HG03571 (cell line): Measurements from ENCODE around the gene UBE2N.

Experiments used
- ATAC-seq: cut with Tn5 transposase; IDR thresholded peaks from one replicate; pipeline ENCODE4 v1.9.1; 2021; ENCODE audit not compliant: unreplicated experiment

The UBE2N gene, protein sequence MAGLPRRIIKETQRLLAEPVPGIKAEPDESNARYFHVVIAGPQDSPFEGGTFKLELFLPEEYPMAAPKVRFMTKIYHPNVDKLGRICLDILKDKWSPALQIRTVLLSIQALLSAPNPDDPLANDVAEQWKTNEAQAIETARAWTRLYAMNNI

DNA sequence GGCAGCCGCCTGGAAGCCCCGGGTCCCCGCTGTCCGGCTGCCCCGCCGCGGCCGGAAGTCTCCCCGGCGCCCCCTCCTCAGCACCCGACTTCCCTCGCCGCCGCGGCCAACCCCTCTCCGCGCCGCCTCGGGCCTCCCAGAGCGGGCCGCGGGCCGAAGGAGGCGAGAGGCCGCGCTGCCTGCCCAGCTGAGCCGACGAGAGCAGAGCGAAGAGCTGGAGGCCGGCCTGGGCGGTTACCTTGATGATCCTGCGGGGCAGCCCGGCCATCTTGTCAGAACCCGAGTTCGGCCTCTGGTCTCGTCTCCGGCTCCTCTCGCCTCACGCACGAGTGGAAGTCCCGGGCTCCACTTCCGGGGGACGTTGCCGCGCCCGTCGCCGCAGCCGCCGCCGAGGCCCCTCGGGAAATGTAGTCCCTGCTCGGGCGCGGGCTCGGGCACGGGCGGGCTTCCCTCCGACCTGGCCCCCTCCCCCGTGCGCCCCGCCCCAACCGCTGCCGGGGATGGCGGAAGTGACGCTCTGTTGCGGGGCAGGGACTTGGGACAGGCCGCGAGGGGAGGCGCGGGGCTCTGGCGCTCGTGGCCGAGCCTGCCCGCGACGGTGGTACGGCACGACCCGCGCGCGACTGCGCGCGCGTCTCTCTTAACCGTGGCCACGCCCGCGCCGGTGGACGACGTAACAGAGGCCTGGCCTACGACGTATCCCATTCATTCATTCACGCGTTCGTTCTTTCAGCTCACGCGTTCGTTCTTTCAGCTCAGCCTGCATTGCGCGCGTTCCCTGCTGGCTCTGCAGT lies at the start of gene UBE2N:
UBE2N (minus strand) TSS at position 331 of the 794 bp plus-strand sequence; CDS start at position 268, 63 bp downstream.
- peak; percentile 77 for ATAC-seq

GRCh38 chr12:93484315-93484981 lies 42.7 kb upstream of the UBE2N start:
- ATAC-seq = no peak

DNA sequence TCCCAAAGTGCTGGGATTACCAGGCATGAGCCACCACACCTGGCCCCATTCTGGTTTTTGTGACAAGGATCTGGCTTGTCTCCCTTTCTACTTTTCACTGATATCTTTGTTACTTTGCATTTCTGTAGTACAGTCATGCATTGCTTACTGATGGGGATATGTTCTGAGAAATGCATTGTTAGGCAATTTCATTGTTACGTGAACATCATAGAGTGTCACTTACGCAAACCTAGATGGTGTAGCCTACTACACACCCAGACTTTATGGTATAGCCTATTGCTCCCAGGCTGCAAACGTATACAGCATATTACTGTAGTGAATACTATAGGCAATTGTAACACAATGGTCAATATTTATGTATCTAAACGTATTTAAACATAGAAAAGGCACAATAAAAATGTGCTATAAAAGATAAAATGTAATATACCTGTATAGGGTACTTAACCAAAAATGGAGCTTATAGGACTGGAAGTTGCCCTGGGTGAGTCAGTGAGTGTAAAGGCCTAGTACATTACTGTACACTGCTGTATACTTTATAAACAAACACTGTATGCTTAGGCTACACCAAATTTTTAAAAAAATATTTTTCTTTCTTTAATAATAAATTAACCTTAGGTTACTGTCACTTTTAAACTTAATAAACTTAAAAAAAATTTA lies 41.5 kb upstream of the UBE2N start:
- ATAC-seq = no peak

DNA sequence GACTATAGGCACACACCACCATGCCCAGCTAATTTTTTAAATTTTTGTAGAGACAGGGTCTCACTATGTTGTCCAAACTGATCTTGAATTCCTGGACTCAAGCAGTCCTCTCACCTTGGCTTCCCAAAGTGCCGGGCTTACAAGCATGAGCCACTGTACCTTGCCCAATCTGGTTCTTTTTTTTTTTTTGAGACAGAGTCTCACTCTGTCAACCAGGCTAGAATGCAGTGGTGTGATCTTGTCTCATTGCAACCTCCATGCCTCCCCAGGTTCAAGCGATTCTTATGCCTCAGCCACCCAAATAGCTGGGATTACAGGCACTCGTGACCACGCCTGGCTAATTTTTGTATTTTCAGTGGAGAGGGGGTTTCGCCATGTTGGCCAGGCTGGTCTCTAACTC lies 41.0 kb upstream of the UBE2N start:
- no peak for ATAC-seq

GRCh38 chr12:93476555-93476954 lies 34.8 kb upstream of the UBE2N start:
- no peak for ATAC-seq

DNA sequence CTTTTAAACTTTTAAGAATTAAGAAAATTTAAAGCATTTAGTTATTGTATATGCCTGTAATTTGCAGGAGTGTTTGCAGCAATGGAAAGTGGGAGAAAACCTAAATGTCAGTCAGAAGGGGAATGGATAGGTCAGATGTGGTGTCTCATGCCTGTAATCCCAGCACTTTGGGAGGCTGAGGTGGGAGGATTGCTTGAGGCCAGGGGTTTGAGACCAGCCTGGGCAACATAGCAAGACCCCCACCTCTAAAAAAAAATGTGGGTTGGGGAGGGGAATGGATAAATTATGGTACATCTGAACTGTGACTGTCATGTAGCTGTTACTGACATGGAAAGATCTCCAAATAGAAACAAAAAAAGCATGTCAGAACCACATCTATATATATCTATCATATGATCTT lies 27.6 kb upstream of the UBE2N start:
- no peak for ATAC-seq

DNA sequence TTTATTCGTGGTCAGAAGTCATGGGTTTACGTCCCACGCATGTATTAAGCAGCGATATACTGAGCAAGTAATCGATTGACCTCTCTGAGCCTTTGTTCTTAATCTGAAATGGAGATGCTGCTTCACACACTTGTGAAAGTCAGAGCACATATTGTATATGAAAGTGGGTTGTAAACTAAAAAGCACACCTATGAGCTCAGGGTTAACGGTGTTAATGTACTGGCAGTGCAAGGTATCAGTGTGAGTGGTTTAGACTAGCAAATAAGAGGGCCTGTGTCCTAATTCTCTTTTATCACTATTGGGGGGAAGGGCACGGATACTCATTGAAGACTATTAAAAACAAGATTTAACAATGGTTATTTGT lies 26.2 kb upstream of the UBE2N start:
- peak; percentile 11 for ATAC-seq

DNA sequence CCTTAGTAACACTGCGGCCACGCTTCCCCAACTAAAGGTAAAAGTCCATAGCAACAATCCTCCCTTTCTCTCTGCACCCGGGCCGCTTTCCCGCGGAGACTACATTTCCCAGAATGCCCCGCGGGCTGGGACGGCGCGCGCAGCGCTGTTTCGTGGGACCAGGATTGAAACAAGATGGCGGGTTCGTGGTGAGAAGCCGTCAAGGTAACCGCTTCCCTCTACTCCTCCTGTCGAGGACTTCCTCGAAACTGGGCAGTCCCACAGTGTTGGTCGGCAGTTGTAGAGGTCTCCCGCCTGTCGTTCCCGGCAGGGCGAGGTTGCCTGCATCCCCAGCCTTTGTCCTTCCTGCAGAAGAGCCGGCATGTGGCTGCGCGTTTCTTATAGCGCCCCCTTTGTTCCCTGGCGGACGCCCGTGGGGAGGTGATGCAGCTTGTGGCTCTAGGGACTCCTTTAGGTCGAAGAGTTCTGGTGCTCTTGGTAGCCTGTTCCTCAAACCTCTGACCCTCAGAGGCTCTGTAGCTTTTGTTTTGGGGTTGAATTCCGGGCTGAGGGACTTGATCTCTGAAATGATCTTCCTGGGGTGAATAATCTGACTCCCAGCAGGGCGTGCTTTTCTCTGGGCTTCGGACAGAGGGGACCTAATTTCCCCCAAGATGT lies 25.7 kb upstream of the UBE2N start, which contains the start of gene MRPL42:
MRPL42 (plus strand) TSS at position 164 of the 657 bp plus-strand sequence. CDS start 1,772 bp downstream, outside the sequence.
- peak; percentile 89 for ATAC-seq

GRCh38 chr12:93466625-93467350 lies 25.0 kb upstream of the UBE2N start:
- no peak for ATAC-seq

- ATAC-seq = no peak
Measured at GRCh38 chr12:93465841-93466240, 24.1 kb upstream of the UBE2N start.

DNA sequence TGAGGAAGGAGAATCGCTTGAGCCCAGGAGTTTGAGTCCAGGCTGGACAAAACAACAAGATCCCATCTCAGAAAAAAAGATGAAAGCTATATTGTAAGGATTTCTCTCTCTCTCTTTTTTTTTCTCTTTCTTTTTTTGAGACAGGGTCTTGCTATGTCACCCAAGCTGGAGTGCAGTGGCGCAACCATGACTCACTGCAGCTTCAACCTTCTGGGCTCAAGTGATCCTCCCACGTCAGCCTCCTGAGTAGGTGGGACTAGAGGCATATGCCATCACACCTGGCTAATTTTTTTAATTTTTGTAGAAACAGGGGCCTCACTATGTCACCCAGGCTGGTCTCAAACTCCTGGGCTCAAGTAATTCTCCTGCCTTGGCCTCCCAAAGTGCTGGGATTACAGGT lies 19.8 kb upstream of the UBE2N start:
- no peak for ATAC-seq

DNA sequence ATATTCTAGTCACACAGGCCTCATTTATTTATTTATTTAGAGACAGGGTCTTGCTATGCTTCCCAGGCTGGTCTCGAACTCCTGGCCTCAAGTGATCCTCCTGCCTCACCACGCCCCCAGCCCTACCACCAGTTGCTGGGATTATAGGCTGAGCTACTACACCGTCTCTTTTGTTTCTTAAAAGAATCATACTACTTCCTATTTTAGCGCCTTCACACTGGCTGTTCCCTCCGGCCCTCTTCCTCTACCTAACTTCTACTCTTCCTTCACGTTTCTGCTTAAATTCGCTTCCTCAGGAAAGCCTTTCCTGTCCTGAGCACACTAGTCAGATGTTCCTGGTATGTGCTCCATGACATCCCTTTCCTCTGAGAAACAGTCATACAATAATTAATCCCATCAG lies 19.2 kb upstream of the UBE2N start:
- ATAC-seq = no peak

DNA sequence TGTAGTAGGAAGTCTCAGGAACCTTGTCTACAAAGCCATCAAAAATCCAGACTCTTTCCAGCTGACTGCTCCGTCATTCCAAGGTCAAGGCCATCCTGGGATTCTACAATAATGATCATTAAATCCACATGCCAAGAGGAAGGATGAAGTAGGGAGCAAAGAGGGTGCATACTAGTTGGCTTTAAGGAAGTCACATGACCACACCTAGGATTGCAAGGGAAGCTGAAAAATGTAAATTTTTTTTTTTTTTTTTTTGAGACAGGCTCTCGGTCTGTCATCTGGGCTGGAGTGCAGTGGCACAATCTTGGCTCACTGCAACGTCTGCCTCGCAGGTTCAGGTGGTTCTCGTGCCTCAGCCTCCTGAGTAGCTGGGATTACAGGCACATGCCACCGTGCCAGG lies 18.3 kb upstream of the UBE2N start:
- no peak for ATAC-seq

DNA sequence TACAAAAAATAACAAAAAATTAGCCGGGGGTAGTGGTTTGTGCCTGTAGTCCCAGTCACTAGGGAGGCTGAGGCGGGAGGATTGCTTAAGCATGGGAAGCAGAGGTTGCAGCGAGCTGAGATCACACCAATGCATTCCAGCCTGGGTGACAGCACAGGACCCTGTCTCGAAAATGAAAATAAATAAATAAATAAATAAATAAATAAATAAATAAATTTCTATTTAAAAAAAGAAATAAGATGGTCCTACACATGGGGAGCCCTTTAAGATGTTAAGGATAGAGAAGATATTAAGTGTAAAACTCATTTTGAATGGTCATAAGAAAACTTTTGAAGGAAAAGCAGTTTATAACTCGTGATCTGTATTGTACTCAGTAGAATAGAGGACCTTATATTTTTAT lies 17.4 kb upstream of the UBE2N start:
- no peak for ATAC-seq

GRCh38 chr12:93456077-93456476 lies 14.3 kb upstream of the UBE2N start:
- no peak for ATAC-seq

DNA sequence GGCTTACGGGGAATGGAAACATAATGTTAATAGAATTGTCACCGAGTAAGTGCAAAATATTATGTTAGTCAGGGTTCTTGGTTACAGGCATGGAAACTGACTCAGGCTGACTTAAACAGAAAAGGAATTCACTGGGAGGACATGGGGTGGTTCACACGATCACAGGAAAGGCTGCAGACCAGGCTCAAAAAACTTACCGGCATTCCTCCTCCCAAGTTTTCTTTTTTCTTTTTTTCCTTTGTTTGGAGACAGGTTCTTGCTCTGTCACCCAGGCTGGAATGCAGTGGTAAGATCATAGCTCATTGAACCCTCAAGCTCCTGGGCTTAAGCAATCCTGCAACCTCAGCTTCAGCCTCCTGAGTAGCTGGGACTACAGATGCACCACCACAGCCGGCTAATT lies 11.9 kb upstream of the UBE2N start:
- no peak for ATAC-seq

DNA sequence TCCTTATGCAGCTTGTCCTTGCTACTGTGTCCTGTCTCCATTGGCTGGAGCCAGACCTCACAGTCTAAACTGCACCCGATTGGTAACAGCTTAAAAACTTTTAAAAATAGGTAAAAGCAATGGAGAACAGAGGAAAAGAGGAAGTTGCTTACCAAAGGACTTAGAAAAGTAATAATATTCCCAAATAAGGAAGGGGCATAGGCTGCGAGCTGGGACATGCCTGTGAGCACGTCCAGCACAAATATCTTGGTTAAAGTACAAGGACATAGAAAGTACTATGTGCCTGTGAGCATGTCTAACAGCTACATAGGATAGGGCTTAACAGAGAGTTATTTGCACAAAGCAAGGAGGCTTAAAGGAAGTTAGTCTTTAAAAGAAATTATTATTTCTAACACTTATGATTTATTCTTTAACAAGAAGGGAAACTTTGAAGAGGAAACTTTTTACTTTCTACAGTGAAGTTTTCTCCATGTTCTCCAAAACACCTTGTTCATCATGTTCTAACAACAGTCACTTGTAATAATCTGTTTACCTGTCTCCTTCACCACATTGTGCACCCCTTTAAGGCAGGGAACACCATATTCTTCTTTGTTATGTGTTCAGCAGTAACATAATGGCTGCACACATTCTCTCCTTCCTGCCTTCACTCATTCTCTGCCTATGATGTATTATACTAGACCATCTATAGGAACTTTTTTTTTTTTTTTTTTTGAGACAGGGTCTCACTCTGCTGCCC lies 9.8 kb upstream of the UBE2N start:
- ATAC-seq = no peak

GRCh38 chr12:93449277-93449676 lies 7.5 kb upstream of the UBE2N start:
- ATAC-seq = peak; percentile 89

GRCh38 chr12:93448796-93449195 lies 7.0 kb upstream of the UBE2N start:
- peak; percentile 15 for ATAC-seq
